HEK293T (cell line): ENCODE data around the gene MND1.

Experiments
- CTBP1 ChIP-seq: fragments of 450-650 bp; IDR thresholded peaks from 2 replicates; pipeline ENCODE4 v1.6.1; 2016; ENCODE audit warnings: borderline replicate concordance
- ELF4 ChIP-seq: fragments of 450-650 bp; IDR thresholded peaks from 2 replicates; pipeline ENCODE4 v1.6.1; 2017; ENCODE audit warnings: antibody characterized with exemption
- FOXK2 ChIP-seq: fragments of 450-650 bp; IDR thresholded peaks from 2 replicates; pipeline ENCODE4 v1.6.1; 2016; ENCODE audit warnings: mild to moderate bottlenecking
- FOXM1 ChIP-seq: fragments of 450-650 bp; IDR thresholded peaks from 2 replicates; pipeline ENCODE4 v1.6.1; 2017; ENCODE audit warnings: mild to moderate bottlenecking, borderline replicate concordance
- NFRKB ChIP-seq: fragments of 450-650 bp; IDR thresholded peaks from 2 replicates; pipeline ENCODE4 v1.6.1; 2016; ENCODE audit warnings: mild to moderate bottlenecking, moderate library complexity
- PKNOX1 ChIP-seq: fragments of 450-650 bp; IDR thresholded peaks from 2 replicates; pipeline ENCODE4 v1.6.1; 2016
- SP1 ChIP-seq: fragments of 450-650 bp; IDR thresholded peaks from 2 replicates; pipeline ENCODE4 v1.6.1; 2017
- SUZ12 ChIP-seq: fragments of 450-650 bp; IDR thresholded peaks from 2 replicates; pipeline ENCODE4 v1.6.1; 2016; ENCODE audit warnings: mild to moderate bottlenecking
- TARDBP ChIP-seq: fragments of 450-650 bp; IDR thresholded peaks from 2 replicates; pipeline ENCODE4 v1.6.1; 2016

- TF ChIP-seq FOXK2 (no peak), TARDBP (no peak), FOXM1 (no peak), CTBP1 (no peak), SUZ12 (no peak), PKNOX1 (no peak), ELF4 (no peak), NFRKB (no peak), SP1 (no peak)
These were observed 22.6 kb downstream of the MND1 start for GRCh38 chr4:153367092-153367491.
